GM19452 (cell line): Measurements from ENCODE around the gene PRKAG3.
"Not testable (repeated sequence)": the region's sequence is repeated elsewhere in the genome, so short reads cannot be mapped to it uniquely, and the experiment has no call there.

Experiments used
- ATAC-seq: cut with Tn5 transposase; IDR thresholded peaks from one replicate; pipeline ENCODE4 v1.9.1; 2021; ENCODE audit not compliant: unreplicated experiment

PRKAG3 gene

DNA sequence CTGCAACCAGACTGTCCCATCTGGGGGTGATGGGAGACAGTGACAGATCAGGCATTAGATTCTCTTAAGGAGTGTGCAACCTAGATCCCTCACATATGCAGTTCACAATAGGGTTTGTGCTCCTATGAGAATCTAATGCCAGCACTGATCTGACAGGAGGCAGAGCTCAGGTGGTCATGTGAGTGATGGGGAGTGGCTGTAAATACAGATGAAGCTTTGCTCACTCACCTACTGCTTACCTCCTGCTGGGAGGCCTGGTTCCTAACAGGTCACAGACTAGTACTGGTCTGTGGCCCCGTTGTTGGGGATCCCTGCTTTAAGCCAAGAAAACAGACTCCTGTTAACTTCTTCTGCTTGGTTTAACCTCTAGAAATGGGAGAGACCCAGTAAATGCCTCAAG is 46.5 kb downstream of the PRKAG3 start:
- ATAC-seq = no peak

DNA sequence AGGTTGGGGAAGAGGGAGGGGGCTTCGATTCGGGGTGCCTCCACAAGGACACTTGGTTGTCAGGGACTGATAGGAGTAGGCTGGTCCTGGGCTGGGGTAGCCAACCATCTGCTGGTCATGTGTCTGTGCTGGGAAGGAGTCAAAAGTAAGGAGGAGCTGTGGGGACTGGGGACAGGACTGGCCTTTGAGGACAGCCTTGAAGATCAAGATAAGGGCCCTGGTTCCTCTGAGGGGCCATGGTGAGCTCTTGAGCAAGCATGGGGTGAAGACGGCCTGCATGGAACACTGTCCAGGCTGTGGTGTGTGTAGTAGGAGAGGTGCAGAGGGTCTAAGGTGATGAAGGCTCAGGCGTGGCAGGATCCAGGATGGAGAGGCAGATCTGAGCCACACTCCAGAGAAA is 47.9 kb downstream of the PRKAG3 start:
- ATAC-seq = no peak

DNA sequence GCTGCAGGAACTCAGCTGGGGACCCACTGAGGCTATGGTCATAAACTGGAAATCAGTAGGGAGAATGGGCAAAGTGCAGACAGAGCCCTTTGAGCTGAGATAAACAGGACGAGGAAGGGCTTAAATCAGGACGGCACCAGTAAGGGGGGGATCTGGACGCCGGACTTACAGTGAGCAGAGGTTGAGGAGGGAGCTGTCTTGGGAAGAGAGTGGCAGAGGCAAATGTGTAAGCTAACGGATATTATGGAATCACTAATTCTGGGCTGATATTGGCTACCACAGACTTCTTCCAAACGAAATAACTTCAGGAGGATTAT is 49.1 kb downstream of the PRKAG3 start:
- no peak for ATAC-seq

DNA sequence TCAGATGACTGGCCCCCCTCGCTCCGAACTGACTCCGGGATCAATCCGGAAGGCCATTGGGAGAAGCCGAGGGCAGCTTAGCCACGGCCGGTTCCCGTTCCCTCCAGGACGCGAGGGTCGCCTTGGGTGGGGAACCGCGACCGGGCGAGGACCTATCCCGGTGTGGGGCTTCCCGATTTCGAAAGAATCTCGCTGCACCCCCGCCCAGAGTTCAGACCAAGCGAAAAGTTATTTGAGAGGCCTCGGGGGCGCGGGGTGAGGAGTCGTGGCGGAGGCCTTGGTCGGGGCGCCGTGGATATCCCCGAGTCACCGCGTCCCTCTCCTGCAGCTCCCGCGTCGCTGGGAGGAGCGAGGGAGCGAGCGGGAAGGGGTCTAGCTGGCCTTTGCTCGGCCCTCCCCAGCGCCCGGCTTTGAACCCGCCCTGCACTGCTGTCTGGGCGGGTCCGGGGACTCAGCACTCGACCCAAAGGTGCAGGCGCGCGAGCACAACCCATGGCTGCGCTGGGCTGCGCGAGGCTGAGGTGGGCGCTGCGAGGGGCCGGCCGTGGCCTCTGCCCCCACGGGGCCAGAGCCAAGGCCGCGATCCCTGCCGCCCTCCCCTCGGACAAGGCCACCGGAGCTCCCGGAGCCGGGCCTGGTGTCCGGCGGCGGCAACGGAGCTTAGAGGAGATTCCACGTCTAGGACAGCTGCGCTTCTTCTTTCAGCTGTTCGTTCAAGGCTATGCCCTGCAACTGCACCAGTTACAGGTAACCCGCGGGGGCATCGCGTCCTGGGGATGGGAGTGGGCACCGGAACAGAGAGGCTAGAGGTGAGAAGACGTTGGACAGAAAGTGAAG is 49.7 kb downstream of the PRKAG3 start, which contains the start of gene CYP27A1:
TSS of gene CYP27A1 (plus strand) at position 457 of the 837 bp plus-strand sequence. CDS start at position 493, 36 bp downstream.
- no peak for ATAC-seq

DNA sequence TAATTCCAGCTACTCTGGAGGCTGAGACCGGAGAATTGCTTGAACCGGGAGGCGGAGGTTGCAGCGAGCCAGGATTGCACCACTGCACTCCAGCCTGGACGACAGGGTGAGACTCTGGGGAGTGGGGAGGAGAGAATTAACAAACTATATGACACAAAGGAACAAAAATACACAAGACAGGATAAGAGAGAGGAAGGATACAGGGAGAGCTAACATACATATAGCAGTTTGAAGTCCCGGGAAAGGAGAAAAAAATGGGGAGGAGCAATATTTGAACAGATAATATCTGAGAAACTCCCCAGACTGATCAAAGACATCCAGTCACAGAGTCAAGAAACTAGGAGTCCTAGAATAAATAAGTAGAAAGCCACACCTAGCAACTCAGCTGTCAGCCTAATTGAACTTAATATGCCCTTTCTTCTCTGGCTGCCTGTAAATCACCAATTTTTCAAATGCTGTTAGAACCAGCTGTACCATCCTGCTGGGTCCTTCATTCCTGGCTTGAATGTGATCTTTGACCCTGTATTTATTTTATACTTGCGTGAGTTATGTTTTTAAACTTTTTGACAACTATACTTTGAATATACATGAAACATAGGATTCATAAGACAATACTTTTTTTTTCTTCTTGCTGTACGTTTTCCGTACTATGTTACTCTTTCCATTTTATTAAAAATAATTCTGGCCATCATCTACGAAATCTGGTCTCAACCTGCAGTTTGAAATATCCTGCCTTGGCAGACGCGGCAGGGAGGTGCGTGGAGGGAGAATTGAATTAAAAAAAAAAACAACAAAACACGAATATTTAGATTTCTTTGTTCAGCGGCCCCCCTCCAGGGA is 50.5 kb downstream of the PRKAG3 start:
- ATAC-seq = no peak

DNA sequence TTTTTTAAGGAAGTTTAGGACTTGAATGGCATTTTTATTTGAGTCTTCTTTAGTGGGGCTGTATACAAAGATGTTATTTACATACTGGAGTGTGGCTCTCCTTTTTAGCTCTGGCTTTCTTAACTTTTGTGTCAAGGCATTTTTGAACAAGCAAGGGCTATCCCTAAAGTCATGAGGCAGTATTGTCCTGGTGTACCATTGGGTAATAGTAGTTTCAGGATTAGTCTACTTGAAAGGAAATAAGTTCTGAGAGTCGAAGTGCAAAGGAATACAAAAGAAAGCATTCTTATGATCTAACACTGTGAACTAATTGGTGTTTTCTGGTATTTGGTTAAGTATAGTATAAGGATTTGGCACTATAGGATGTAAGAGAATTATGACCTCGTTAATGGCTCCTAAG is 51.6 kb downstream of the PRKAG3 start:
- ATAC-seq = no peak

DNA sequence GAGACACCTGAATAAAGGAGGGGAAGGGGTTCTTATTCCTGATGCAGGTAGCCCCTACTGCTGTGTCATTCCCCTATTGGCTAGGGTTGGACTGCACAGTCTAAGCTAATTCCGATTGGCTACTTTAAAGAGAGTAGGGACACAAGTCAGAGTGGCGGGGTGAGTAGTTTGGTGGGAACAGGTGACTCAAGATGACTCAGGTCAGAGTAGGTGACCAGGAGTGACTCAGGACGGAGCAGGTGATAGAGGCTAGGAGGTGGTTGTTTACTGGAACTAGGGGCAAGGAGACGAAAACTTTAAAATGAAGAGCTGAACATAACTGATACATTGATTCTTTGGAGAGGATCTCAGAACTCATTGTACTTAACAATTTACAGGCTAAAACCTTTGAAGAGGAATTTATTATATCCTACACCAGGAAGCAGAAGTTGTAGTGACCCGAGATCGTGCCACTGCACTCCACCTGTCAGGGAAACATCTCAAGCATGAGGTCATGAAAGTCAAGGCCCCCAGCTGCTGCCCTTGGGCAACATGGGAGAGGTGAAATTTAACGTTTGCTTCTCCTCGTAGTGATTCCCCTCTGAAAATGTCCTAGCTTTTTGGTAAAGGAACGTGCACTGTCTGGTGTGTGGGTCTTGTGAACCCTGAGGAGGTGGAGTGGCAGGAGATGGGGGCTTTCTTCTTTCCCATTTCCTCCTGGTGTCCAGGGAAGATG is 54.2 kb downstream of the PRKAG3 start:
- ATAC-seq = no peak

DNA sequence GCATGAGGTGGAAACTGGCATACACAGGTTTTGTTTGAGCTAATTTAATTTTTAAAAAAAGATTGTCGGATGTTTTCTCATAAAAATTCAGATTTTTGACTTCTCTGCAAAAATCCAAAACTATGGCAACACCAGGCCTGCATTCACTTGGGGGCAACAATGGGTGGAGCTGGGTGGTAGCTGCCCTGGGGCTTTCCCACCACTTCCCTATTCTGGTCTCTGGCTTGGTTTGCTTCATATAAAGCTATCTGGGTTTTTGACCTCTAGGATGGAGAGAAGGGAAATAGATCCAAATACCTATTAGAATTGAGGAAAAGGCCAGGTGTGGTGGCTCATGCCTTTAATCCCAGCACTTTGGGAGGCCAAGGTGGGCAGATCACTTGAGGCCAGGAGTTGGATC is 55.1 kb downstream of the PRKAG3 start:
- ATAC-seq = no peak

DNA sequence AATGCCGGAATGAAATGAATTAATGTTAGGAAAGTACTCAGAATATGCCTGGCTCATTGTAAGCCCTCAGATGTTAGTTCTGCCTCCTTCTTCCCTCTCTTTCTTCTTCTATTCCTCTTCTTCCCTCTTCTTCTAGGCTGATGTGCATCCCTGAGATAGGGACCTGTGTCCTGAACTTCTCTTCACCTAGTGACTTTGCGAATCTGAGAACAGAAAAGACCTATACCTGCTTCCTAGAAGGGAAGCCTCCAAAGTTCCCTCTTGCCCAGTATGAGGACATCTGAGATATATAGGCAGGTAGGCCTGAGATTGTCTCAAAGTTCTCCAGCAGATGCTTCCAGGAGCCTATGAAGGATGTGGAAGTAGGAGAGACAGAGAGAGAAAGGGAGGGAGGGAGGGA is 57.7 kb downstream of the PRKAG3 start:
- no peak for ATAC-seq

DNA sequence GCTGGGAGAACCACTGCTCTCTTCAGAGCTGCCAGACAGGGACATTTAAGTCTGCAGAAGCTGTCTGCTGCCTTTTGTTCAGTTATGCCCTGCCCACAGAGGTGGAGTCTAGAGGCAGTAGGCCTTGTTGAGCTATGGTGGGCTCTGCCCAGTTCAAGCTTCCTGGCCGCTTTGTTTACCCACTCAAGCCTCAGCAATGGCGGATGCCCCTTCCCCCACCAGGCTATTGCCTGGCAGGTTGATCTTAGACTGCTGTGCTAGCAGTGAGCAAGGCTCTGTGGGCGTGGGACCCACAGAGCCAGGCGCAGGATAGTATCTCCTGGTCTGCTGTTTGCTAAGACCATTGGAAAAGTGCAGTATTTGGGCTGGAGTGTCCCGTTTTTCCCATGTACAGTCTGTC is 58.8 kb downstream of the PRKAG3 start:
- ATAC-seq = not testable (repeated sequence)
